Measurements from ENCODE around the gene LIM2. TPM values are rescaled to one million over a fixed set of nuclear protein-coding genes. Genes with fewer than 3 reads are reported as not detected.

Gene LIM2
- total and polyA plus RNA-seq, 9 of the 15 experiments (the other 6 are each of a cell fraction or from before 2014, with no cell fraction given), result 0.07 to 0.45 (median 0.18) TPM; not detected in 4

GRCh38 chr19:51339687-51340656, 47.8 kb downstream of the LIM2 start (continued):
- TF ChIP-seq REST (IDR thresholded peaks at IDR 0.05; ENCODE audit: borderline replicate concordance) (peak; percentile 86), REST (CRISPR knock-in tag; IDR thresholded peaks at IDR 0.05; ENCODE audit: low read depth) (no peak; the same call in none of the 2 replicates), MAFK (IDR thresholded peaks at IDR 0.05; ENCODE audit: low read length) (no peak), RNF2 (IDR thresholded peaks at IDR 0.05) (0 out of 2 replicates have a peak, but pooled peaks have one; percentile 26), ATF3 (IDR thresholded peaks at IDR 0.05) (no peak), ATF3 (CRISPR knock-in tag; conservative IDR thresholded peaks at IDR 0.05) (no peak; the same call in 1 of the 2 replicates), CREB3 (tag; conservative IDR thresholded peaks at IDR 0.05; ENCODE audit: low read depth) (no peak), ZNF384 (IDR thresholded peaks at IDR 0.05; ENCODE audit: low read depth, low read length) (no peak), USF2 (CRISPR knock-in tag; IDR thresholded peaks at IDR 0.05) (peak; percentile 89), STAG1 (CRISPR knock-in tag; IDR thresholded peaks at IDR 0.05; ENCODE audit: borderline replicate concordance) (peak; percentile 40; the same call in 1 of the 2 replicates), HNRNPH1 (optimal IDR thresholded peaks at IDR 0.05; ENCODE audit: low read depth, low read length) (no peak), NR0B1 (IDR thresholded peaks at IDR 0.05; ENCODE audit: partially characterized antibody) (no peak), FOXJ2 (tag; IDR thresholded peaks at IDR 0.05) (no peak), BACH1 (tag; IDR thresholded peaks at IDR 0.05) (no peak)
